BLaER1 treated with 17β-estradiol and CSF1 and Interleukin-3, amounts not matched to agents 10 nM and 100 nM (cell line): ENCODE results near the gene COMMD9.
A peak's percentile ranks its signal among the peaks of the same experiment; 100 is the strongest.

Experiments used
- H3K27ac ChIP-seq, 11 experiments: shearing (Covaris generic); formaldehyde crosslinking; 2 replicates each; pipeline ENCODE4 v1.8.1; 2022
- H3K27me3 ChIP-seq, 11 experiments: shearing (Covaris generic); formaldehyde crosslinking; 2 replicates each; pipeline ENCODE4 v1.8.1; 2022
- H3K36me3 ChIP-seq, 11 experiments: shearing (Covaris generic); formaldehyde crosslinking; 2 replicates each; pipeline ENCODE4 v1.8.1; 2022
- H3K4me1 ChIP-seq, 10 experiments: shearing (Covaris generic); formaldehyde crosslinking; 2 replicates each; pipeline ENCODE4 v1.8.1; 2022
- H3K4me2 ChIP-seq, 11 experiments: shearing (Covaris generic); formaldehyde crosslinking; 2 replicates each; pipeline ENCODE4 v1.8.1; 2022
- H3K4me3 ChIP-seq, 10 experiments: shearing (Covaris generic); formaldehyde crosslinking; 2 replicates each; pipeline ENCODE4 v1.8.1; 2022
- H3K9ac ChIP-seq, 11 experiments: shearing (Covaris generic); formaldehyde crosslinking; 2 replicates each; pipeline ENCODE4 v1.8.1; 2022
- H3K9me3 ChIP-seq, 11 experiments: shearing (Covaris generic); formaldehyde crosslinking; replicated peaks in 1 of 11; 2 replicates each; pipeline ENCODE4 v1.8.1; 2022
- H4K20me1 ChIP-seq, 11 experiments: shearing (Covaris generic); formaldehyde crosslinking; 2 replicates each; pipeline ENCODE4 v1.8.1; 2022
- Cebpa-rat ChIP-seq, 11 experiments: shearing (Covaris generic); IDR thresholded peaks; 2 replicates each; pipeline ENCODE4 v1.8.1; 2022

COMMD9 gene

GRCh38 chr11:36251823-36252222 is 37.4 kb downstream of the COMMD9 start:
- no peaks in the 10 kb centered on the region; a peak in 1 of 22 replicates for H3K36me3 ChIP-seq
- H3K4me3 ChIP-seq: no peak overlapping the region
- no peaks in the 10 kb centered on the region for H4K20me1 ChIP-seq
- H3K9me3 ChIP-seq: peaks cover 0 to 27% (median 15%) of the 10 kb centered on the region in 11 experiments; a peak in 16 of 22 replicates
- no peak overlapping the region for H3K9ac ChIP-seq
- no peak overlapping the region for H3K4me2 ChIP-seq
- no peak overlapping the region for H3K27ac ChIP-seq
- TF ChIP-seq Cebpa-rat (IDR thresholded peaks at IDR 0.05): no peak
- H3K4me1 ChIP-seq: peaks cover 0 to 32% (median 0%) of the 10 kb centered on the region in 10 experiments; a peak in 6 of 20 replicates
- H3K27me3 ChIP-seq: no peaks in the 10 kb centered on the region

GRCh38 chr11:36249246-36249645 is 40.0 kb downstream of the COMMD9 start:
- Histone ChIP-seq H3K9ac (no peak overlapping the region; a peak in 1 of 22 replicates), H3K27me3 (no peaks in the 10 kb centered on the region), H3K36me3 (no peaks in the 10 kb centered on the region; a peak in 1 of 22 replicates), H3K4me3 (no peak overlapping the region), H3K4me1 (peaks cover 0 to 32% (median 0%) of the 10 kb centered on the region in 10 experiments; a peak in 6 of 20 replicates), H3K4me2 (peak overlapping the region in 4 of 11 experiments; percentile 13 to 71 (median 51); a peak in 4 of 22 replicates), H4K20me1 (no peaks in the 10 kb centered on the region; a peak in 1 of 22 replicates), H3K27ac (peak overlapping the region in 3 of 11 experiments; percentile 8 to 41 (median 9); a peak in 3 of 22 replicates), H3K9me3 (peaks cover 0 to 21% (median 12%) of the 10 kb centered on the region in 11 experiments; a peak in 16 of 22 replicates)
- TF ChIP-seq Cebpa-rat (IDR thresholded peaks at IDR 0.05): no peak

DNA sequence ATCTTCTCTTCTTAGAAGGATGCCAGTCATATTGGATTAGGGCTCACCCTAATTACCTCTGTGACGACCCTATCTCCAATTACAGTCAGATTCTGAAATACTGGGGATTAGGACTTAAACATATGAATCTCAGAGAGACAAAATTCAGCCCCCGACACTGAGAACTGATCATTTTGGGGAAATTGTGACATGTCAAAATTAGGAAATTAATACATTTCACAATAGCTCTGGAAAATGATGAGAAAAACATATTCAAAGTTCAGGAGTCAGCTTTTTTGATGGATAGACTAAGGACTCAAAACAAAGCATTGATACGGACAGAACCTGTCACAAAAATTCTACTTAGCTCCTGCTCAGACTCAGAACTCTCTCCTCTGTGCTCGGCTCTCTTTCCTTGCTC is 40.8 kb downstream of the COMMD9 start:
- Histone ChIP-seq H3K27me3 (no peaks in the 10 kb centered on the region), H3K4me1 (peaks cover 0 to 32% (median 0%) of the 10 kb centered on the region in 10 experiments; a peak in 6 of 20 replicates), H3K9me3 (peaks cover 0 to 21% (median 12%) of the 10 kb centered on the region in 11 experiments; a peak in 16 of 22 replicates), H3K9ac (0 out of 22 replicates have a peak overlapping the region, but pooled peaks of 1 of the 11 experiments have one; percentile 6), H3K27ac (peak overlapping the region in 3 of 11 experiments; percentile 8 to 41 (median 9); a peak in 3 of 22 replicates), H3K4me2 (peak overlapping the region in 4 of 11 experiments; percentile 13 to 71 (median 51); a peak in 5 of 22 replicates), H3K4me3 (no peak overlapping the region), H4K20me1 (no peaks in the 10 kb centered on the region; a peak in 1 of 22 replicates), H3K36me3 (no peaks in the 10 kb centered on the region; a peak in 1 of 22 replicates)
- no peak for TF ChIP-seq Cebpa-rat (IDR thresholded peaks at IDR 0.05)

GRCh38 chr11:36247493-36247892 is 41.7 kb downstream of the COMMD9 start:
- H3K4me1 ChIP-seq: peaks cover 0 to 32% (median 0%) of the 10 kb centered on the region in 10 experiments; a peak in 6 of 20 replicates
- peak overlapping the region in 3 of 11 experiments; percentile 38 to 71 (median 64); a peak in 3 of 22 replicates for H3K4me2 ChIP-seq
- H3K27me3 ChIP-seq: no peaks in the 10 kb centered on the region
- H3K27ac ChIP-seq: peak overlapping the region in 1 of 11 experiments; percentile 35; a peak in 1 of 22 replicates
- no peak for TF ChIP-seq Cebpa-rat (IDR thresholded peaks at IDR 0.05)
- H4K20me1 ChIP-seq: no peaks in the 10 kb centered on the region; a peak in 1 of 22 replicates
- no peaks in the 10 kb centered on the region; a peak in 1 of 22 replicates for H3K36me3 ChIP-seq
- H3K4me3 ChIP-seq: no peak overlapping the region
- H3K9ac ChIP-seq: no peak overlapping the region
- H3K9me3 ChIP-seq: peaks cover 0 to 21% (median 12%) of the 10 kb centered on the region in 11 experiments; a peak in 16 of 22 replicates

GRCh38 chr11:36243641-36244040 is 45.6 kb downstream of the COMMD9 start:
- Histone ChIP-seq H3K27ac (no peak overlapping the region), H3K36me3 (no peaks in the 10 kb centered on the region), H4K20me1 (no peaks in the 10 kb centered on the region; a peak in 1 of 22 replicates), H3K4me1 (peaks cover 0 to 50% (median 7%) of the 10 kb centered on the region in 10 experiments; a peak in 8 of 20 replicates), H3K4me3 (no peak overlapping the region), H3K9ac (no peak overlapping the region), H3K27me3 (no peaks in the 10 kb centered on the region), H3K9me3 (no peaks in the 10 kb centered on the region), H3K4me2 (no peak overlapping the region)
- TF ChIP-seq Cebpa-rat (IDR thresholded peaks at IDR 0.05): no peak

- H3K36me3 ChIP-seq: peaks cover 0 to 11% (median 6%) of the 10 kb centered on the region in 11 experiments; a peak in 4 of 22 replicates
- peaks cover 0 to 44% (median 7%) of the 10 kb centered on the region in 10 experiments; a peak in 8 of 20 replicates for H3K4me1 ChIP-seq
- H3K9ac ChIP-seq: no peak overlapping the region
- H3K27me3 ChIP-seq: no peaks in the 10 kb centered on the region
- no peak for TF ChIP-seq Cebpa-rat (IDR thresholded peaks at IDR 0.05)
- no peak overlapping the region for H3K27ac ChIP-seq
- H3K4me3 ChIP-seq: no peak overlapping the region
- no peaks in the 10 kb centered on the region; a peak in 1 of 22 replicates for H4K20me1 ChIP-seq
- peaks cover 0 to 13% (median 0%) of the 10 kb centered on the region in 11 experiments; a peak in 2 of 22 replicates for H3K9me3 ChIP-seq
- peak overlapping the region in 2 of 11 experiments; percentile 3 to 37; a peak in 3 of 22 replicates for H3K4me2 ChIP-seq
These were observed 47.7 kb downstream of the COMMD9 start for GRCh38 chr11:36241497-36241896.

DNA sequence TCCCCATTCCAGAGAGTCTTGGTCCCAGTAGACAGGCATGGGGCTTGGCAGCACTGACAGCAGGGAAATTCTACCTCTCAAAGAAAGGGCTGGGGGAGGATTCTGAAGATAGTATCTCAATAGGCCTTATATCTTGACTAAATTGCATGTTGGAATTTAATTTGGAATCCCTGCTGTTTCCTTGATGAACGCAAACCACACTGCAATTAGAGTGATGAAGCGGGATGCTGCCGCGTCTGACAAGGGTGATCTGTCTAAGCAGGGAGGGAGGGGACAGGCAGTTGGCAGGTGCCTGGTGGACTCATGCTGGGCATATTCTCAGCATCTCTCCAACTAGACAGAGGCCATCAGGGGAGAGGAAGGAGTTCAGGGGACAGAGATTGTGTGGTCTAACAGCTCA is 48.4 kb downstream of the COMMD9 start:
- no peak overlapping the region for H3K4me3 ChIP-seq
- peaks cover 0 to 13% (median 0%) of the 10 kb centered on the region in 11 experiments; a peak in 2 of 22 replicates for H3K9me3 ChIP-seq
- peaks cover 0 to 18% (median 6%) of the 10 kb centered on the region in 11 experiments; a peak in 5 of 22 replicates for H3K36me3 ChIP-seq
- no peaks in the 10 kb centered on the region for H3K27me3 ChIP-seq
- H3K9ac ChIP-seq: no peak overlapping the region
- no peak overlapping the region for H3K27ac ChIP-seq
- H4K20me1 ChIP-seq: no peaks in the 10 kb centered on the region; a peak in 1 of 22 replicates
- no peak for TF ChIP-seq Cebpa-rat (IDR thresholded peaks at IDR 0.05)
- peaks cover 0 to 44% (median 7%) of the 10 kb centered on the region in 10 experiments; a peak in 8 of 20 replicates for H3K4me1 ChIP-seq
- peak overlapping the region in 2 of 11 experiments; percentile 3 to 37; a peak in 3 of 22 replicates for H3K4me2 ChIP-seq

- Histone ChIP-seq H3K36me3 (peaks cover 0 to 20% (median 6%) of the 10 kb centered on the region in 11 experiments; a peak in 5 of 22 replicates), H3K9me3 (peaks cover 0 to 13% (median 0%) of the 10 kb centered on the region in 11 experiments; a peak in 2 of 22 replicates), H3K4me1 (peaks cover 0 to 44% (median 7%) of the 10 kb centered on the region in 10 experiments; a peak in 8 of 20 replicates), H3K27ac (no peak overlapping the region), H3K27me3 (no peaks in the 10 kb centered on the region), H3K4me3 (no peak overlapping the region), H3K4me2 (peak overlapping the region in 6 of 11 experiments; percentile 14 to 32 (median 16); a peak in 8 of 22 replicates), H4K20me1 (no peaks in the 10 kb centered on the region; a peak in 1 of 22 replicates), H3K9ac (no peak overlapping the region)
- TF ChIP-seq Cebpa-rat (IDR thresholded peaks at IDR 0.05): no peak
These were observed 49.1 kb downstream of the COMMD9 start for GRCh38 chr11:36240173-36240572.

DNA sequence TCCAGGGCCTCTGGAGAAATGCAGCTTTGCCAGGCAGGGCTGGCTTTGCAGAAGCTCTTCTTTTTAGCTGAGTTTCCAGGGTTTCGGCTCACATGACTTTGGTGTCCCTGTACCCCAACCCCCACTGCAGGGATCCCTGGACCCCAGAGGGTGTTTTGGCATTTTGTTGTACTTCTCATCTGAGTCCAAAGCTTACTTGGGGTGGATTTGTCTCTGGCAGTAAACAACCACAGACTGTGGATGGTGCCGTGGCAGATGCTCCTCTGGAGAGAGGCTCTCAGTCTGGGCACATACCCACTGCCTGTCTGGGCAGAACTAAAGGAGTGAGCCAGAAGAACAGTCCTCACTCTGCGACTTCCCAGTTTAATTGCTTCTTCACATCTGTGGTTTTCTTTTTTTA is 49.6 kb downstream of the COMMD9 start:
- no peak for TF ChIP-seq Cebpa-rat (IDR thresholded peaks at IDR 0.05)
- Histone ChIP-seq H3K27ac (no peak overlapping the region), H3K4me2 (peak overlapping the region in 4 of 11 experiments; percentile 14 to 32 (median 17); a peak in 4 of 22 replicates), H3K9ac (no peak overlapping the region), H3K4me3 (no peak overlapping the region), H3K4me1 (peaks cover 0 to 44% (median 7%) of the 10 kb centered on the region in 10 experiments; a peak in 8 of 20 replicates), H3K27me3 (no peaks in the 10 kb centered on the region), H3K9me3 (peaks cover 0 to 13% (median 0%) of the 10 kb centered on the region in 11 experiments; a peak in 2 of 22 replicates), H4K20me1 (no peaks in the 10 kb centered on the region), H3K36me3 (peaks cover 0 to 26% (median 6%) of the 10 kb centered on the region in 11 experiments; a peak in 7 of 22 replicates)
